Endothelial cell of hepatic sinusoid (primary cell): ENCODE data around the gene AP3M1.
"Not testable (repeated sequence)": the region's sequence is repeated elsewhere in the genome, so short reads cannot be mapped to it uniquely, and the experiment has no call there.

Experiments used
- in situ Hi-C: cut with HindIII; loops from 2 replicates; pipeline ENCODE4 v1.10.0; 2017; ENCODE audit warnings: low sequenced_read_pairs

Gene AP3M1

DNA sequence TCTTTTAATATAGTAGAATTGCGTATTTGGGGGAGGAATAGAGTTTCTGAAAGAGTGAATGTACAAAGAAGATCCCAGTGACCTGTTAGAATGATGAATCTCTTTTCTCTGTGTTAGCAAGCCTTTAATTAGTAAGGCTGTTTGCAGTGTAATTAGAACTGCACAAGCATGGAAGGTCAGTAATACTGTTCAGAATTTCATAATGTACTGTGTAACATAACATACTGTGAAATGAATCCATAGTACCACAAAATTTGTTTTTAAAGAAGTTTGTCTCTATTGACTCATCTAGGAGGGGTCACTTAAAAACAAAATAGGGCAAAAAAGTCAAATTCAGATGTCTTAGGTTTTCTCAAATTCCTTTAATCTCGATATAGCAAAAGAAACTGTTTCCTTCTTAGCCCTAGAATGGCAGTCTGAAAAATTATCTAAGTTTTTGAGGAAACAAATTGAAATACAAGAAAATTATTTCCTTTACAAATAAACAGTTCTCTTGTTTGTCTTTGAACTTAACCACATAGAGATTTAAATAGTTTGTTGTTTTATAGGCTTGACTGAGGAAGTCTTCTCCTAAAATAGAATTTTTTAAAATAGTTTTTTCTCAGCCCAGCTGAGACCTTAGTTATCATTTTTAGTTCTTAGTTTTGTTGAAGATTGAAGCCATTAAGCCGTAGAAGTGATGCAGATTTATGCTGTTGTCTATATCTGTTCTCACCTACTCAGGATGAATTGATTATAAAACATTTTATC is 12.9 kb upstream of the AP3M1 start:
- in situ Hi-C loops, result no loop called here

- in situ Hi-C loops, result no loop called here
These were observed 9.4 kb upstream of the AP3M1 start for GRCh38 chr10:74160013-74160412.

DNA sequence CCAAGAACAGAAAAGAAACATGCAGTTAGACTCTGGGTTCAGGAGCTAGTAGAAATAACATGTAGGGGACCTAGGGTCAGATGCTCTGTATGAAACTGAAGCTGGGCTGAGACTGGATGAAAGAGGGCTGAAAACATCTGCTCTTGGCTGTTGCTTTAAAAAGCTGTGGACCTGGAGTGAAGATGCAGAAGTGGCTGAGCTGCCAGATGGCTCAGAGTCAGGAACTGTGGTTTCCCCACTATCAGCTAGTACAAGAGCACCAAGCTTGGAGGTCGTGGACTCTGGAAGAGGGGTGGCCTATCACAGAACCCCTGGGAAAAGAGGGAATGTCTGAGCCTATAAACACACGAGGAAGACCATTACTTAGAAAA is 6.3 kb upstream of the AP3M1 start:
- in situ Hi-C loops, result no loop called here

- in situ Hi-C loops, result no loop called here
These were observed 3.0 kb upstream of the AP3M1 start for GRCh38 chr10:74153676-74154075.

GRCh38 chr10:74153123-74153522 is 2.5 kb upstream of the AP3M1 start:
- in situ Hi-C loops, result no loop called here

- in situ Hi-C loops, result no loop called here
These were observed 1.5 kb upstream of the AP3M1 start for GRCh38 chr10:74151879-74152722.

GRCh38 chr10:74150990-74151878 is 606 bp upstream of the AP3M1 start, which contains the start of gene ADK:
ADK (plus strand) TSS chr10:74151221; CDS start chr10:74151279, 58 bp downstream.
- in situ Hi-C loops, result no loop called here

- in situ Hi-C loops, result not testable (repeated sequence)
These were observed 3.6 kb downstream of the AP3M1 start for GRCh38 chr10:74146980-74147379.

DNA sequence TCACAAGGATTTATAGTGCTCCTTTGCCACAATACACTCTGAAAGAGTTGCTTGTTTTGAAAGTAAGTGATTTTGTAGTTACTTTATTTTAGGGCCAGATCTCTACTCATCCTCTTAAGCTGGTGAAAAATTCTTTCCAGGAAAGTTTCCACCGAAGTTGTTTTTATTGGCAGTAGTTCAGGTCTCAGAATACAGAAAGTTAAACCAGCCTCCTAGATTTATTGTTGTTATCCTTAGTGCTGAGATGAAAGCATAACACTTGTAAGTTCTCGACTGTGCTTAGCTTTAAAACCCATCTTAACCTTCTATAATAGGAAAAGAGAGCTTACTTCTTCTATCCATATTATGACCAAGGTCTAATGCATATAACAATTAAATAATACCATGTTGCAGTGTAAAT is 5.5 kb downstream of the AP3M1 start:
- in situ Hi-C loops, result no loop called here

DNA sequence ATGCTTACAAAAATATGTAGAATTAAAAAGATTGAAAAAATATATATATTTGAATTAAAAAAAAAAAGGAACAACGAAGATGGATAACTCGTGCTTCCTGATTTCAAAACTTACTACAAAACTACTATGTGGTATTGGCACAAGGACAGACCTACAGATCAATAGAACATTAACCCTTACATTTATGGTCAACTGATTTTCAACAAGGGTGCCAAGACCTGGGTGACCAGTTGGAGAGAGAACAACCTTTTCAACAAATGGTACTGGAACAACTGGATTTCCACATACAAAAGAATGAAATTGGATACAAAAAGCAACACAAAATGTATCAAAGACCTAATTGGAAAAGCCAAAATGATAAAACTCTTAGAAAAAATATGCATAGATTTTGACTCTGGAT is 10.1 kb downstream of the AP3M1 start:
- in situ Hi-C loops, result no loop called here

- in situ Hi-C loops, result no loop called here
These were observed 10.6 kb downstream of the AP3M1 start for GRCh38 chr10:74139981-74140380.

DNA sequence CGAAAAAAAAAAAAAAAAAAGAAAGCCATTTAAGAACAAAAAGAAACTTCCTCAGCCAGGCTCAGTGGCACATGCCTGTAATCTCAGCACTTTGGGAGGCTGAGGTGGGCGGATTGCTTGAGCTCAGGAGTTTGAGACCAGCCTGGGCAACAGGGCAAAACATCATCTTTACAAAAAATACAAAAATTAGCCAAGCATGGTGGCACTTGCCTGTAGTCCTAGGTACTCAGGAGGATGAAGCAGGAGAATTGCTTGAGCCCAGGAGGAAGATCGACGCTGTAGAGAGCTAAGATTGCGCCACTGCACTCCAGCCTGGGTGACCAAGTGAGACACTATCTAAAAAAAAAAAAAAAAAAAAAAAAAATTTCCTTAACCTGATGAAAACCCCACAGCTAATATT is 12.0 kb downstream of the AP3M1 start:
- in situ Hi-C loops, result not testable (repeated sequence)

- in situ Hi-C loops, result no loop called here
These were observed 12.6 kb downstream of the AP3M1 start for GRCh38 chr10:74137992-74138391.

GRCh38 chr10:74135452-74135851 is 15.2 kb downstream of the AP3M1 start:
- in situ Hi-C loops, result no loop called here

GRCh38 chr10:74133923-74134820 is 16.5 kb downstream of the AP3M1 start:
- in situ Hi-C loops, result no loop called here

GRCh38 chr10:74123081-74123480 is 27.5 kb downstream of the AP3M1 start:
- in situ Hi-C loops, result loop anchor here (25.0 kb wide), 1 partner anchor 236 kb away; no protein-coding TSS in a partner anchor

DNA sequence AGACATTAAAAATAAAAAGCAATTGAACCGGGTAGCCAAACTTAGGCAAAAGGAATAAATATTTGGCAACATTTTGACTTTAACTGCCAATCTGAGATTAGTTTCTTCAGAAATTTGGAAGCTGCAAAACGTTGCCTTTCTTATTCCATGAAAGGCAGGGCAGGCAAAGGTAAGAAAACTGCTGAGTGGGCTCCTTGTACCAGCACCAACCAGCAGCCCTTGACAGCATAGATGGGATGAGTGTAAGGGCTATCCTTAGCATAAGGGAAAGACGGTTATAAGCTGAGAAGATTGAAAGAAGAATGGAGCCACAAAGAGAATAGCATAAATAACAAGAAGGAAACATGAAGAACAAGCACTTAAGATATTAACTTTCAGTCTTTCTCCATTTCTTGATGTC is 28.6 kb downstream of the AP3M1 start:
- in situ Hi-C loops, result loop anchor here (25.0 kb wide), 1 partner anchor 235 kb away; no protein-coding TSS in a partner anchor

DNA sequence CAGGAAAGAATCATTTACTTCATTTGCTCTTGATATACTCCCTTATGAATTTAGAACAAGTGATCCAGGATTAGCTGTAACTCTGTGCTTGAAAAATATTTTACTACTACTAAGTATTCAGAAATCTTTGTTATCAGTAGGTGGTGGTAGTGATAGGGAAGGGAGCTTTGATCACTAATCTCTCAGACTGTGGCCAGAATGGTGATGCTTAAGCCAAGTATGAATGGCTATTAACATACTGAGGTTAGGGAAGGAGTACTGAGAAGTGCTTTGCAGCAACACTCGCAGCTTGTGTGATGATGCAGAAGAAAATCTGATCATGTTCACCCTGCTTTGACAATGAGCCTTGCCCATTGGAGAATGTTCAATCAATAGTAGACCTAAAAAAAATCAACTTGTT is 29.3 kb downstream of the AP3M1 start:
- in situ Hi-C loops, result loop anchor here (25.0 kb wide), 1 partner anchor 234 kb away; no protein-coding TSS in a partner anchor

- in situ Hi-C loops, result loop anchor here (25.0 kb wide), 1 partner anchor 234 kb away; no protein-coding TSS in a partner anchor
These were observed 29.7 kb downstream of the AP3M1 start for GRCh38 chr10:74120911-74121310.

DNA sequence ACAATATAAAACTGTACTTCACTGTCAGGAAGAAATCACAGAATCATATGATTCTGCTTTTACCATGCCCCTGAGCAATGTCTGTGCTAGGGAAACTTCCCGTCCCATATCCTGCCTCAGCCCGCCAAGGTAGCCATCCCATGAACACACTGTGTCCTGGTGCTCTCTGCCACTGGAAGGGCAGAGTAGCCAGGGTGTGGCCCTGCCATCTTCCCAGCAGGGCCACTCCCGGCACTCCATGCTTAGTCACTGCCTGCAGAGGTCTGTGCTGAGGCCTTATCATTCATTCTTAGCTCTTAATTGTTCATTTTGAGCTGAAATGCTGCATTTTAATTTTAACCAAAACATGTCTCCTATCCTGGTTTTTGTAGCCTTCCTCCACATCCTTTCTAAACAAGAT is 31.8 kb downstream of the AP3M1 start:
- in situ Hi-C loops, result loop anchor here (25.0 kb wide), 1 partner anchor 232 kb away; no protein-coding TSS in a partner anchor
